22Rv1 (cell line): ENCODE measurements around the gene JADE2.
A peak's percentile ranks its signal among the peaks of the same experiment; 100 is the strongest.
"Not testable (repeated sequence)": the region's sequence is repeated elsewhere in the genome, so short reads cannot be mapped to it uniquely, and the experiment has no call there.

Experiments used
- H3K27ac ChIP-seq: fragments of 450-650 bp; 2 replicates; pipeline ENCODE4 v1.5.1; 2017
- ZFX ChIP-seq: fragments of 450-650 bp; IDR thresholded peaks from 2 replicates; pipeline ENCODE4 v1.6.1; 2017; ENCODE audit warnings: antibody characterized with exemption, borderline replicate concordance
- TF ChIP-seq, protein P1 (sequence below): fragments of 450-650 bp; IDR thresholded peaks from 2 replicates; pipeline ENCODE4 v1.5.1; 2017; ENCODE audit warnings: mild to moderate bottlenecking

The JADE2 gene

DNA sequence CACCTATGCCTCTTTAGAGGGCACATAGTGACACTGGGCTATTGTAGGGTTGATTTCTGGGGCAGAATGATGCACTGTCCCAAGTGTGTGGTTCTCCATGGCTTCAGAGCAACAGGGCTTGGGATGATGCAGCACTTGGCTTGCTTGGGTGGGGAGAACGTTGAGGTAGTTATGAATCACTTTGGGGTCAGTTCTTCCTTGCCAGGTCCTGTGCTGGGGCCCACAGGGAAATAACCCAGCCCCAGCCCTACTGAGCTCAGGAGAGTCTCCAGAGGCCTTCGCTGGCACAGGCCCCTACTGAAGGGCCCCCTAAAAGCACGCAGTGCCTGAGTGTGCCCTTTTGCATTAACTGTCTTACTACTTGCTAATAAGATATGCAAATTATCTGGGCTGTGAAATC, 24.2 kb downstream of the JADE2 start:
- H3K27ac ChIP-seq, result no peak overlapping the region
- TF ChIP-seq ZFX, result no peak
- TF ChIP-seq, protein P1, sequence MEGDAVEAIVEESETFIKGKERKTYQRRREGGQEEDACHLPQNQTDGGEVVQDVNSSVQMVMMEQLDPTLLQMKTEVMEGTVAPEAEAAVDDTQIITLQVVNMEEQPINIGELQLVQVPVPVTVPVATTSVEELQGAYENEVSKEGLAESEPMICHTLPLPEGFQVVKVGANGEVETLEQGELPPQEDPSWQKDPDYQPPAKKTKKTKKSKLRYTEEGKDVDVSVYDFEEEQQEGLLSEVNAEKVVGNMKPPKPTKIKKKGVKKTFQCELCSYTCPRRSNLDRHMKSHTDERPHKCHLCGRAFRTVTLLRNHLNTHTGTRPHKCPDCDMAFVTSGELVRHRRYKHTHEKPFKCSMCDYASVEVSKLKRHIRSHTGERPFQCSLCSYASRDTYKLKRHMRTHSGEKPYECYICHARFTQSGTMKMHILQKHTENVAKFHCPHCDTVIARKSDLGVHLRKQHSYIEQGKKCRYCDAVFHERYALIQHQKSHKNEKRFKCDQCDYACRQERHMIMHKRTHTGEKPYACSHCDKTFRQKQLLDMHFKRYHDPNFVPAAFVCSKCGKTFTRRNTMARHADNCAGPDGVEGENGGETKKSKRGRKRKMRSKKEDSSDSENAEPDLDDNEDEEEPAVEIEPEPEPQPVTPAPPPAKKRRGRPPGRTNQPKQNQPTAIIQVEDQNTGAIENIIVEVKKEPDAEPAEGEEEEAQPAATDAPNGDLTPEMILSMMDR, result no peak

DNA sequence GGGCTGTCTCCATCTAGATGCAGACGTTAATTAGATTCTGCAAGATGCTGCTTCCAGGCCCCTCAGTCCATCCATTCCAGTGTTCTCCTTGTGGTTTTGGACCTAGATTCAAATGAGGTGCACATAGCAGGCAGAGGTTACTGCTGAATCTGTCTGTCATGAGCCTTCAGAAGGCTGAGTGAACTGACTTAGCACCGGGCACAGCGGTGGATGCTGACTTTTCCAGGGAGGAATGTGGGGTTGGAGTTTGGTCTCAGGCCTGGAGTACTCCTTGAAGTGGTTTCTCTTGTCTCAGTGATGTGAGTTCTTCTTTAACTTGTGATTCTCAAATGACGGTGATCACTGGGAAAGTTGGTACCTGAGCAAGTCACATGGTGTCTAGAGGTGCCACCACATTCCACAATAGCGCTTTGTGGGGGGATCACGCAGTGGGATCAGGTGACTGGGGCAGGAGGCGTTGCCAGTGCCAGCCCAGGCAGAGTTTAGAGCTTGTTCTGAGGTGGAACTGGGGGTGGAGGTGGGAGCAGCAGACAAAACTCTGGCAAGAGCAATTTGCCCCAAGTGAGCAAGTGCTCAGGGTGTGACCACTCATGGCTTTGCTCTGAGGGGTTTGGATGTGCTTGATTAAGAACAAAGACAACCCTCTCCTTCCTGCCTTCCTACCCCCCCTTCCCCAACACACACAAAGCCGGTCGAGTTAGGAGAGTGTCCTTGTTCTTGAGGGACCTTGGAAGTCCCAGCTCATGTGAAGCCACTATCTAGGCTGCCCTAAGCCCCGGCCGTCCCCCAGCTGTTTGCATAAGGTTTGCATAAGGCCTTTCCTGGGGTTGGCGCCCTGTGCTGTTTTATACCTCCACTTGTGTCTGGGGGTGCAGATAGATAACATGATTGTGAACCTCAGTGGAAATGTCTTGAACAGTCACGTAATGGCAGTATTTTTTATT, 25.1 kb downstream of the JADE2 start:
- no peak for TF ChIP-seq ZFX
- TF ChIP-seq, protein P1, result no peak
- H3K27ac ChIP-seq, result no peak overlapping the region

DNA sequence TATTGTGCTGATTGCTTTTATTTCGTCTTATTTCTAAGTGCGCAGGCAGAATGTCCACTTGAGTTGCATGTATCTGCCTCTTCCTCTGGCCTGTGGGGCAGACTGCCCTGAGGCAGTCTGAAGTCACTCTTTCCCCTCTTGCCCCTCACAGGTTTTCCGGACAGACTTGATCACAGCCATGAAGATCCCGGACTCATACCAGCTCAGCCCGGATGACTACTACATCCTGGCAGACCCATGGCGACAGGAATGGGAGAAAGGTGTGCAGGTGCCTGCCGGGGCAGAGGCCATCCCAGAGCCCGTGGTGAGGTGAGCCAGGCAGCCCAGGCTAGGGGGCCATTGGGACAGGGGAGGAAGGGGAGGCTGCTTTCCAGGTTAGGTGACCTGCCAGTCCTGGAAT, 26.4 kb downstream of the JADE2 start:
- no peak overlapping the region for H3K27ac ChIP-seq
- no peak for TF ChIP-seq ZFX
- TF ChIP-seq, protein P1, result no peak

DNA sequence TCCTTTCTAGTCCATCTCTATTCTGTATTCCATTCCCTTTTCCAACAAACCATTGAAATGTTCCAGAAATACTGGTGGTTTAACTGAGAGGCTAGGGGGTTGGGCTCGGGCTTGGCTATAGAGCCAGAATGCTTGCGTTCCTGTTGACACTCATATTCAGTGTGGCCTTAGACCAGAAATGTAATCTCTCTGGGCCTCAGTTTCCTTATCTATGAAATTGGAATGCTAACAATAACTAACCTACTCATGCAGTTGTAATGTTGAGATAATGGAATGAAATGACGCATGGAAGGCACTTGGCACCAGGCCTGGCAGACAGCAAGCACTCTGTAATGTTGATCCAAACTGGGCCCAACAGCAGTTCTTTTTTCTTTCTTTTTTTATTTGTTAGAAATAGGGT, 26.8 kb downstream of the JADE2 start:
- no peak overlapping the region for H3K27ac ChIP-seq
- TF ChIP-seq, protein P1, result no peak
- no peak for TF ChIP-seq ZFX

DNA sequence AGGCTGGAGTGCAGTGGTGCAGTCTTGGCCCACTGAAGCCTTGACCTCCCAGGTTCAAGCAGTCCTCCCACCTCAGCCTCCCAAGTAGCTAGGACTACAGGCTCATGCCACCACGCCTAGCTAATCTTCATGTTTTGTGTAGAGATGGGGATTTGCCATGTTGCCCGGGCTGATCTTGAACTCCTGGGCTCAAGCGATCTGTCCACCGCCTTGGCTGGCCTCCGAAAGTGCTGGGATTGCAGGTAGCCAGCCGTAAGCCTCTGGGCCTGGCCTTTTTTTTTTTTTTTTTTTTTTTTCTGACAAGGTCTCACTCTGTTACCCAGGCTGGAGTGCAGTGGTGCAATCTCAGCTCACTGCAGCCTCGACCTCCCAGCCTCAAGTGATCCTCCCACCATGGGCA, 27.2 kb downstream of the JADE2 start:
- H3K27ac ChIP-seq, result not testable (repeated sequence)

DNA sequence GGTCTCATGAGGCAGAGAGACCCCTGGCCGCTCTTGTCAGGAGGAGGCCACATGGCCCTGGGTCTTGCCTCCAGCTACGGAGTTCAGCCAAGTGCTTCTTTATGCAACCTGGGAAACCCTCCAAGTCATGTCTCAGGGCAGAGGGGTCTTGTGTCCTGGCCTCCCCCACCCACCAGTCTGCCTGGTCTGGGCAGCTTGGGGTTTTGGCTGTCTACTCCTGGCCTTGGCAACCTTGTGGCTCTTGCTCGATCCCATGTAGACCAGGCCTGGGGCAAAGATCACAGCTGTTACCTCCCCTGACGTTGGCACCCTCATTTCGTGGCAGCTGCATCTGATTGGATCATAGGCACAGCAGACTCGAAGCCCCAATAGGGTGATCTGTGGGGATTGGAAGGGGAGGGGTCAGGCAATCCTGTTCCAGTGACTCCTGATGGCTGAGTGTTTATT, 28.4 kb downstream of the JADE2 start:
- TF ChIP-seq, protein P1, result no peak
- no peak for TF ChIP-seq ZFX
- H3K27ac ChIP-seq, result peak overlapping the region; percentile 43; the same call in 1 of the 2 replicates

DNA sequence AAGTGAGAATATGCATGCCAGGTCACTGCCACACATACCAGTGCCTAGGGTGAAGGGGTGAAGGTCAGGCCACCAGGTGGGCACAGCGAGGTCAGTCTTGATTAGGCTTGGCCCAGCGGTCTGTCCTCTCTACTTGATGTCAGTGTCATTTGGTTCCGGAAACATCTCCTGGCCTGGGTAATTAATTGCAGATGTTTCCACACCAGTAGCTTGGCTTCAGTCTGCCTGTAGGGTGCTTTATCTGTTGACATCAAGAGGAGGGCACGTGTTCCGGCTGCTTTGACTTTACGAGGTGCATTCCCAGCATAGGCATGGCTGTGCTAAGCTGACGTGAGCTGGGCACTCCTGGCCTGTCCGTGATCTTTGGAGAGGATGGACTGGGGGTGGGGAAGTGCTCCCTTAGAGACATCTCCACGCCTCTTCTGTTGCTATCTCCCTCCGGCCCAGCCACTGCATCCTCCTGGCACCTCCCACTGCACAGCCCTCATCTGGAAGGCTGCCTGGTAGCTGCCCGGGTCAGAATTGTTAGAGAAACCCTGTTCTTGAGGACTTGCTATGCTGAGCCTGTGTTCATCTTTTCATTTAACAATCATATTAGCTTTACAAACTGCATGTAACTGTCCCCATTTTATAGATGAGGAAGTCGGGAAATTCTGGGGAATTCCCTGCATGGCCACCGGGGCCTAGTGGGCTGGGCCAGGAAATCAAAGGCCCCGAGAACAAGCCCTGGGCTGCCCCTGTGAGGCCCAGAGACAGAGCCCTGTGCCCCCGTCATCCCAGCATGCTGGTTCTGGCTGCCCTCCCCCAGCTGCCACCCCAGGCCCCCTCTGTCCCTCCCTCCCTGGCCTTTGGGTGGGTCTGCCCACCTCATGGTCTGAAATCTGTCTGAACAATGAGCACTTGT, 29.1 kb downstream of the JADE2 start:
- TF ChIP-seq ZFX, result no peak
- TF ChIP-seq, protein P1, result peak; percentile 15; the same call in 1 of the 2 replicates
- H3K27ac ChIP-seq, result peak overlapping the region; percentile 43
